ENCODE data around the gene TXNL4A. TPM values are rescaled to one million over a fixed set of nuclear protein-coding genes. Genes with fewer than 3 reads are reported as not detected.
A peak's percentile ranks its signal among the peaks of the same experiment; 100 is the strongest.
"Not testable (repeated sequence)": the region's sequence is repeated elsewhere in the genome, so short reads cannot be mapped to it uniquely, and the experiment has no call there.

Gene TXNL4A
- total RNA-seq, 4 donors from 2014 or later = 20.8 to 43.2 (median 32.5) TPM

GRCh38 chr18:80023173-80023572 lies 34.8 kb upstream of the TXNL4A start:
- peak in 1 of 6 experiments; percentile 23 for TF ChIP-seq CTCF (IDR thresholded peaks at IDR 0.05)
- no peak for TF ChIP-seq POLR2A (IDR thresholded peaks at IDR 0.05)
- no peak for DNase-seq
- H3K27ac ChIP-seq = no peak overlapping the region
- H3K27me3 ChIP-seq = no peaks in the 10 kb centered on the region
- peaks cover 0 to 19% (median 0%) of the 10 kb centered on the region in 3 donors for H3K36me3 ChIP-seq
- H3K4me3 ChIP-seq = no peak overlapping the region
- peaks cover 8 to 79% (median 73%) of the 10 kb centered on the region in 3 donors for H3K9me3 ChIP-seq
- intact Hi-C loops (cut with DNase I) = no loop called here
- H3K4me1 ChIP-seq = no peaks in the 10 kb centered on the region
- WGBS, 2 donors = 48 to 62% methylated on average over 4 of the region's 4 CpGs

GRCh38 chr18:80022613-80023012 lies 34.2 kb upstream of the TXNL4A start:
- intact Hi-C loops (cut with DNase I) = no loop called here
- WGBS, 2 donors = 20 to 60% methylated on average over 1 of the region's 1 CpG

DNA sequence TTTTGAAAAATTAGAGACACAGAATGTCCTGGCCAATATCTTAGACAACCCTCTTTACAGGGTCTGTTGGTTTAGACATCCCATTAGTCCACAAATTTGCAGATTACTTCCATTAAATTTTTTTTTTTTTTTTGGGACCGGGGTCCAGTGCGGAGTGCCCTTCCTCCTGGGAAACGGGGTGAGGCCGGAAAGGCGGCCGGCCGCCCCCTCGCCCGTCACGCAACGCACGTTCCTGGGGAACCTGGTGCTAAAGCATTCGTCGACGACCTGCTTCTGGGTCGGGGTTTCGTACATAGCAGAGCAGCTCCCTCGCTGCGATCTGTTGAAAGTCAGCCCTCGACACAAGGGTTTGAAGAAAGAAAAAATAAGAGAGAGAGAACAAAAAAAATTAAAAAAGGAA lies 24.4 kb upstream of the TXNL4A start:
- peaks cover 0 to 9% (median 6%) of the 10 kb centered on the region in 3 donors for H3K9me3 ChIP-seq
- WGBS, 2 donors = 95 to 100% methylated on average over 1 to 20 of the region's 20 CpGs
- DNase-seq = no peak

More at GRCh38 chr18:80022613-80023012, 34.2 kb upstream of the TXNL4A start:
- Histone ChIP-seq H3K9me3 (peaks cover 8 to 79% (median 73%) of the 10 kb centered on the region in 3 donors), H3K4me3 (no peak overlapping the region), H3K27ac (no peak overlapping the region), H3K27me3 (no peaks in the 10 kb centered on the region), H3K4me1 (no peaks in the 10 kb centered on the region), H3K36me3 (peaks cover 0 to 19% (median 0%) of the 10 kb centered on the region in 3 donors)
- DNase-seq = no peak
- TF ChIP-seq CTCF (IDR thresholded peaks at IDR 0.05) (no peak), POLR2A (IDR thresholded peaks at IDR 0.05) (no peak)

GRCh38 chr18:80011496-80012137 lies 23.3 kb upstream of the TXNL4A start:
- H3K4me3 ChIP-seq; H3K27me3 ChIP-seq; DNase-seq; intact Hi-C loops (cut with DNase I); H3K9me3 ChIP-seq; H3K36me3 ChIP-seq: not testable (repeated sequence)
- H3K27ac ChIP-seq = peak overlapping the region; percentile 16 to 84 (median 64)
- peaks cover 7 to 34% (median 17%) of the 10 kb centered on the region in 3 donors for H3K4me1 ChIP-seq
- WGBS, 2 donors = 61 to 62% methylated on average over 14 of the region's 14 CpGs

More for the DNA sequence above, 24.4 kb upstream of the TXNL4A start:
- intact Hi-C loops (cut with DNase I) = no loop called here
- Histone ChIP-seq H3K4me1 (peaks cover 7 to 34% (median 17%) of the 10 kb centered on the region in 3 donors), H3K4me3 (no peak overlapping the region), H3K36me3 (no peaks in the 10 kb centered on the region), H3K27ac (no peak overlapping the region), H3K27me3 (no peaks in the 10 kb centered on the region)
- no peak for TF ChIP-seq CTCF (IDR thresholded peaks at IDR 0.05)
- no peak for TF ChIP-seq POLR2A (IDR thresholded peaks at IDR 0.05)

DNA sequence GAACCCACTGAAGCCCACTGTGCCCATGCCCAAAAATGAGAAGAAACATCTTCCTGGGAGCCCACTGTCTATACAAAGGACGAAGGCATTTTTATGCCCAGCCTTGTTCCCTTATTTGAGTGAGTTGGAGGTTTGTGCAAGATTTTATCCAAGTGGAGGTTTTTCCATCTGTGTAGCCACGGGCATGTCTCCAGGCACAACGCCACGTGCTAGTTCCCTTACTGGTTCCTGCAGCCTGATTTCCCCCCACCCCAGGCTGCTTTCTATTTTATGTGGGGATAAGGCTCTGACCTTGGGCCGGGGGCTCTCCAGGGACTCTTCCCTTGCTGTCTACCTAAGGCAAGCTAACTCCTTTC lies 22.2 kb upstream of the TXNL4A start:
- no peak for DNase-seq
- Histone ChIP-seq H3K4me3 (peak overlapping the region in 1 of 4 donors; percentile 6), H3K27me3 (no peaks in the 10 kb centered on the region), H3K4me1 (peaks cover 7 to 34% (median 17%) of the 10 kb centered on the region in 3 donors), H3K36me3 (no peaks in the 10 kb centered on the region), H3K9me3 (peaks cover 0 to 9% (median 6%) of the 10 kb centered on the region in 3 donors), H3K27ac (peak overlapping the region; percentile 42 to 84 (median 74))
- no peak for TF ChIP-seq POLR2A (IDR thresholded peaks at IDR 0.05)
- intact Hi-C loops (cut with DNase I) = no loop called here
- WGBS, 2 donors = 36 to 59% methylated on average over 2 to 5 of the region's 5 CpGs

DNA sequence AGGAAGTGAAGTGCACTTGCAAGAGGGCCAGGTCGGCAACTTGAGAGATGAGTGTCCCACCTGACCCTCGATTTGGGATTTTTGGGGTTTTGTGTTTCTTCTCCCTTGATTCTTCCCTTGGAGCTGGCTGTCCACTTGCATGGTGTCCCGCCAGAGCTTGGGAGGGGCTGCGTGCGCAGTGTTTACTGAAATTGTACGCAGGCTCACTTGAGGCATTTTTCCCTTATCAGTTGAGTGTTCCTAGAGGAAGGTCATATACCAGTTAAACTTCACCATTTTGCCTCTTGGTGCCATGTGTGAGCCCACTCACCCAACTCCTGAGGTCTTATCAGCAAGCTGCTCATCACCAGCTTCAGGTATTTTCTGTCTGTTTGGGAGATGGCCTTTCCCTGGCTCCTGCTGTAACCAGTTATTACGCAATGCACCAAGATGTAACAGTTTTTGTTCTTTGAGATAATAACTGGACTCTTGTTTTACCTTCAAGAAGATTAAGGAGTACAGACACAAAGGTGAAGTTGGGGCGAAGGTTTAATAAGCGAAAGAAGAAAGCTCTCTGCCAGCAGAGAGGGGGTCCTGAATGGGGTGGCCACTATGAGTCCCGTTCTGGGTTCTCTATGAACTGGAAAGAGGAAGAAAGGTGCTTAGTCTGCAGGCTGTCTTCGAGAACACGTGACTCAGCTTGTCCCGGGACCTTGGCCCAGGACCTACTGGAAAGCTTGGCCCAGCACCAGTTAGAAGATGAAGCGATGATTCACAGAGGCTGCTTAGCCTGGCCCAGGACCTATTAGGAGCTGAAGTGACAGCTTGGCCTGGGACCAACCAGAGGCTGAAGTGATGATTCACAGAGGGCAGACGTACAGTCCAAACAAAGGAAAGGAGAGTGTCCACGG lies 21.5 kb upstream of the TXNL4A start:
- Histone ChIP-seq H3K27ac (peak overlapping the region; percentile 42 to 84 (median 74)), H3K4me3 (peak overlapping the region in 1 of 4 donors; percentile 6), H3K27me3 (no peaks in the 10 kb centered on the region), H3K4me1 (peaks cover 7 to 34% (median 17%) of the 10 kb centered on the region in 3 donors), H3K36me3 (no peaks in the 10 kb centered on the region), H3K9me3 (peaks cover 0 to 8% (median 6%) of the 10 kb centered on the region in 3 donors)
- intact Hi-C loops (cut with DNase I) = no loop called here
- no peak for TF ChIP-seq POLR2A (IDR thresholded peaks at IDR 0.05)
- WGBS, 2 donors = 45 to 61% methylated on average over 13 to 15 of the region's 16 CpGs
- no peak for DNase-seq

Data from esophagus squamous epithelium (tissue), 5 donors.